ENCODE measurements around the gene ITPR3.

Gene ITPR3

DNA sequence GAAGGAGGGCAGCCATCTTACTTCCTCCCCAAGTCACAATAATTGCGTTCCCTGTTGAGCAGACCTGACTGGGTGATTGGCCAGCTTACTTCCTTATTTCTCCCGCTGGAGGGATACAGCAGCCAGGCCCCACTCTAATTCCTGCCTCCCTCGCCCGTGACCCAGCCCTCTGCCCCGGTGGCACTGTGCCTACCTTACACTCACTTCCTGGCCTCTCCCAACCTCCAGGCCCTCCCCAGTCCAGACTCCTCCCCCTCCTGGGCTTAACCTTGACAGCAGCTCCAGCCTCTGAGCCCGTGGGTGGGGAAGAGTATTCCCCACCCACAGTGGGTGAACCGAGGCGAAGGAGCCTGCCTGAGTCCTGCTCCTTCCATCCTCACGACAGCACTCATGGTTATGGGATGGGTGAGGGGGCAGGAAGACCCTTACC, 44.0 kb upstream of the ITPR3 start:
- no peak for TF ChIP-seq FOXM1 (IDR thresholded peaks at IDR 0.05; ENCODE audit: borderline replicate concordance, low read depth)
- no peak for TF ChIP-seq ZBTB7A (IDR thresholded peaks at IDR 0.05; ENCODE audit: low read depth)
- no peak for TF ChIP-seq TAF1 (IDR thresholded peaks at IDR 0.05; ENCODE audit: low read depth)
- no peak for TF ChIP-seq YY1 (IDR thresholded peaks at IDR 0.05; ENCODE audit: low read depth)
- TF ChIP-seq, protein P1, sequence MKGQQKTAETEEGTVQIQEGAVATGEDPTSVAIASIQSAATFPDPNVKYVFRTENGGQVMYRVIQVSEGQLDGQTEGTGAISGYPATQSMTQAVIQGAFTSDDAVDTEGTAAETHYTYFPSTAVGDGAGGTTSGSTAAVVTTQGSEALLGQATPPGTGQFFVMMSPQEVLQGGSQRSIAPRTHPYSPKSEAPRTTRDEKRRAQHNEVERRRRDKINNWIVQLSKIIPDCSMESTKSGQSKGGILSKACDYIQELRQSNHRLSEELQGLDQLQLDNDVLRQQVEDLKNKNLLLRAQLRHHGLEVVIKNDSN (IDR thresholded peaks at IDR 0.05): no peak
- TF ChIP-seq CEBPB (IDR thresholded peaks at IDR 0.05): no peak
- TF ChIP-seq, protein P2, sequence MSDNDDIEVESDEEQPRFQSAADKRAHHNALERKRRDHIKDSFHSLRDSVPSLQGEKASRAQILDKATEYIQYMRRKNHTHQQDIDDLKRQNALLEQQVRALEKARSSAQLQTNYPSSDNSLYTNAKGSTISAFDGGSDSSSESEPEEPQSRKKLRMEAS (IDR thresholded peaks at IDR 0.05): no peak
- no peak for TF ChIP-seq TEAD4 (IDR thresholded peaks at IDR 0.05)
- TF ChIP-seq CREB1 (IDR thresholded peaks at IDR 0.05; ENCODE audit: low read depth): no peak
- no peak for TF ChIP-seq EGR1 (IDR thresholded peaks at IDR 0.05)
- TF ChIP-seq, protein P3, sequence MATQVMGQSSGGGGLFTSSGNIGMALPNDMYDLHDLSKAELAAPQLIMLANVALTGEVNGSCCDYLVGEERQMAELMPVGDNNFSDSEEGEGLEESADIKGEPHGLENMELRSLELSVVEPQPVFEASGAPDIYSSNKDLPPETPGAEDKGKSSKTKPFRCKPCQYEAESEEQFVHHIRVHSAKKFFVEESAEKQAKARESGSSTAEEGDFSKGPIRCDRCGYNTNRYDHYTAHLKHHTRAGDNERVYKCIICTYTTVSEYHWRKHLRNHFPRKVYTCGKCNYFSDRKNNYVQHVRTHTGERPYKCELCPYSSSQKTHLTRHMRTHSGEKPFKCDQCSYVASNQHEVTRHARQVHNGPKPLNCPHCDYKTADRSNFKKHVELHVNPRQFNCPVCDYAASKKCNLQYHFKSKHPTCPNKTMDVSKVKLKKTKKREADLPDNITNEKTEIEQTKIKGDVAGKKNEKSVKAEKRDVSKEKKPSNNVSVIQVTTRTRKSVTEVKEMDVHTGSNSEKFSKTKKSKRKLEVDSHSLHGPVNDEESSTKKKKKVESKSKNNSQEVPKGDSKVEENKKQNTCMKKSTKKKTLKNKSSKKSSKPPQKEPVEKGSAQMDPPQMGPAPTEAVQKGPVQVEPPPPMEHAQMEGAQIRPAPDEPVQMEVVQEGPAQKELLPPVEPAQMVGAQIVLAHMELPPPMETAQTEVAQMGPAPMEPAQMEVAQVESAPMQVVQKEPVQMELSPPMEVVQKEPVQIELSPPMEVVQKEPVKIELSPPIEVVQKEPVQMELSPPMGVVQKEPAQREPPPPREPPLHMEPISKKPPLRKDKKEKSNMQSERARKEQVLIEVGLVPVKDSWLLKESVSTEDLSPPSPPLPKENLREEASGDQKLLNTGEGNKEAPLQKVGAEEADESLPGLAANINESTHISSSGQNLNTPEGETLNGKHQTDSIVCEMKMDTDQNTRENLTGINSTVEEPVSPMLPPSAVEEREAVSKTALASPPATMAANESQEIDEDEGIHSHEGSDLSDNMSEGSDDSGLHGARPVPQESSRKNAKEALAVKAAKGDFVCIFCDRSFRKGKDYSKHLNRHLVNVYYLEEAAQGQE (IDR thresholded peaks at IDR 0.05; ENCODE audit: low read depth): no peak
- TF ChIP-seq NFIC (IDR thresholded peaks at IDR 0.05): no peak
- TF ChIP-seq RAD21 (IDR thresholded peaks at IDR 0.05; ENCODE audit: low read depth): no peak
- TF ChIP-seq EP300 (IDR thresholded peaks at IDR 0.05; ENCODE audit: borderline replicate concordance): no peak
- no peak for TF ChIP-seq TCF12 (IDR thresholded peaks at IDR 0.05; ENCODE audit: low read depth)

DNA sequence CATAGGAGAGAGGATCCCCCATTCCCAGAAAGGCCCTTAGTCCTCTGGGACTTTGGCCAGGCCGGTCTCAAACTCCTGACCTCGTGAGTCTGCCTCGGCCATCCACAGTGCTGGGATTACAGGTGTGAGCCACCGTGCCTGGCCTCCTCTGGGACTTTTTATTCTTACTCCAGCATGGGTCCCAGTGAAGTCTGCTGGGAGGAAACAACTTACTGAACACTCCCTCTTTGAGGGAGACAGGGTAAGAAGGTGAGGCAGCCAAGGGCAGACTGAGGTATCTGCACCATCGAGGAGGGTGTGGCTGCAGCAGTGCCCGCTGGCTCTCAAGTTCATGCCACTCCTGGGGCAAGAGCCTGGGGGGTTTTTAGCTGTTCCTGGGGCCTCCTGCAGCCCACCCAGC, 43.4 kb upstream of the ITPR3 start:
- TF ChIP-seq EGR1 (IDR thresholded peaks at IDR 0.05) (no peak), TCF12 (IDR thresholded peaks at IDR 0.05; ENCODE audit: low read depth) (no peak), ZBTB7A (IDR thresholded peaks at IDR 0.05; ENCODE audit: low read depth) (no peak), FOXM1 (IDR thresholded peaks at IDR 0.05; ENCODE audit: borderline replicate concordance, low read depth) (no peak), RAD21 (IDR thresholded peaks at IDR 0.05; ENCODE audit: low read depth) (no peak)

DNA sequence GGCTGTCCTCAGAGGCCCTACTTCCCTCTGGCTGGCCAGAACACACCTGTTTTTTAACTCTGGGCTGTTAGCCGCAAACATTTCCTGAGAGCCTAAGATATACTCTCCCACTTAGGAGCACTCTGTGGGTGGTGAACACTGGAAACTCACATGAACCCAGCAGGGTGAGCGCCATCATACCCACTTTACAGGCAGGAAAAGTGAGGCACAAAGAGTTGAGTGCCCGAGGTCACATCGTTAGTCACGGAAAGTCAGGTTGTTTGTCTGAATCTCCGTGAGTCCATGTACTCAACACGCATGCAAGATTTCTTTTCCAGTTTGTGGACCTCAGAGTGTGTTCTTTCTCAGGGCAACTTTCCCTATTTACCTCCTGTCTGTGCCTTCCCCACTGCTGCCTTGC, 43.0 kb upstream of the ITPR3 start:
- no peak for TF ChIP-seq ZBTB7A (IDR thresholded peaks at IDR 0.05; ENCODE audit: low read depth)
- TF ChIP-seq, protein P3 (IDR thresholded peaks at IDR 0.05; ENCODE audit: low read depth): no peak
- TF ChIP-seq TEAD4 (IDR thresholded peaks at IDR 0.05): no peak
- TF ChIP-seq EP300 (IDR thresholded peaks at IDR 0.05; ENCODE audit: borderline replicate concordance): no peak
- TF ChIP-seq FOXM1 (IDR thresholded peaks at IDR 0.05; ENCODE audit: borderline replicate concordance, low read depth): no peak
- no peak for TF ChIP-seq TAF1 (IDR thresholded peaks at IDR 0.05; ENCODE audit: low read depth)
- no peak for TF ChIP-seq CREB1 (IDR thresholded peaks at IDR 0.05; ENCODE audit: low read depth)
- TF ChIP-seq TCF12 (IDR thresholded peaks at IDR 0.05; ENCODE audit: low read depth): no peak
- TF ChIP-seq CEBPB (IDR thresholded peaks at IDR 0.05): no peak
- no peak for TF ChIP-seq YY1 (IDR thresholded peaks at IDR 0.05; ENCODE audit: low read depth)
- TF ChIP-seq NFIC (IDR thresholded peaks at IDR 0.05): no peak

DNA sequence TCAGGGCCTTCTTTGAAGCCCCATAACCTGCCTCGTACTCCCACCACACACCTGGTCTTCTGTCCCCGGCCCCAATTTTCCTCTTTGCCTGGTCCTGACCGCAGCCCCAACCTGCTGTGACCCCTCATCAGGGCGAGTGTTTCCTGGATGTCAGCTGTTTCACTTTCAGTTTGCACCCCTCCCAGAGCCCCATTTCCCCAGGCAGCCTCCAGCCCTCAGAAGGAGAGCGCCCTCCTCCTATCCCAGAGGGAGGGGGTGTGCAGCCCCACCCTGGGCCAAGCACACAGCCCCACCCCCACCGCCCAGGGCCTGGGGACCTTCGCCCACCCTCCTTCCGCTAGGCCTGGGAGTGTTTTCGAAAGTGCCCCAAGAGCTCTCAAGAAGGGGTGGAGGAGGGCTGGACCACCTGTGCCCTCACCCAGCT, 42.5 kb upstream of the ITPR3 start:
- TF ChIP-seq NFIC (IDR thresholded peaks at IDR 0.05): no peak
- TF ChIP-seq, protein P3 (IDR thresholded peaks at IDR 0.05; ENCODE audit: low read depth): no peak
- TF ChIP-seq, protein P1 (IDR thresholded peaks at IDR 0.05): no peak
- no peak for TF ChIP-seq TCF12 (IDR thresholded peaks at IDR 0.05; ENCODE audit: low read depth)

All from Ishikawa (cell line).